ENCODE data around the gene ATP6V1C2. TPM values are rescaled to one million over a fixed set of nuclear protein-coding genes. Genes with fewer than 3 reads are reported as not detected.

Gene ATP6V1C2
- total RNA-seq, 1 donor from 2014 or later, result not detected

DNA sequence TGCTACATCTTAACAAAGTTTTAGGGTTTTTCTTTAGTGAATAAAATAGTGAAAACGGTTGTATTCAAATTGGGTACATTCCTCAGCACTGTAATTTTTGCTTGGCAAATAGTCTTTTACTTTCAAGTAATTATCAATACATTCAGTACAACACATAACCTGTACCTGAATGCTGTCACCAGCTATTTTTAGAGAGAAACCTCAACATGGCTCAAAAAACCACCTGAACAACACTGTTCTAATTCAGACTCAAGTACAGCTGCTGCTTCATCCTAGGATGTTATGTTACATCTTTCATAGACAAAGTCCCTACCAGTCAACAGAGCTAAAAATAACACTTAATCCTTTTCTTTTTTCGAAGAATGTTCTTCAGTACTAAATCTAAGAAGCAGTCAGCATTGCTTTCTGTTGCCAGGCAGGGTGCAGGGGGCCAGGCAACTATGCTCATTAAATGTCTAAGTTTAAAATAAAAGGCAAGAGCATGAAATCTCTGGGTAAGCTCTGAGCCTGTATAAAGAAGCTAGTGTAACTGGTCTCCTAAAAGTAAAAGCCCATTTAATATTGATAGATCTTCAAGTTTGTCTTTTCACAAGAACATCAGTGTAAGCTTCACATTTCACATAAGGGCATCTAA is 70.7 kb downstream of the ATP6V1C2 start:
- TF ChIP-seq, protein P1, sequence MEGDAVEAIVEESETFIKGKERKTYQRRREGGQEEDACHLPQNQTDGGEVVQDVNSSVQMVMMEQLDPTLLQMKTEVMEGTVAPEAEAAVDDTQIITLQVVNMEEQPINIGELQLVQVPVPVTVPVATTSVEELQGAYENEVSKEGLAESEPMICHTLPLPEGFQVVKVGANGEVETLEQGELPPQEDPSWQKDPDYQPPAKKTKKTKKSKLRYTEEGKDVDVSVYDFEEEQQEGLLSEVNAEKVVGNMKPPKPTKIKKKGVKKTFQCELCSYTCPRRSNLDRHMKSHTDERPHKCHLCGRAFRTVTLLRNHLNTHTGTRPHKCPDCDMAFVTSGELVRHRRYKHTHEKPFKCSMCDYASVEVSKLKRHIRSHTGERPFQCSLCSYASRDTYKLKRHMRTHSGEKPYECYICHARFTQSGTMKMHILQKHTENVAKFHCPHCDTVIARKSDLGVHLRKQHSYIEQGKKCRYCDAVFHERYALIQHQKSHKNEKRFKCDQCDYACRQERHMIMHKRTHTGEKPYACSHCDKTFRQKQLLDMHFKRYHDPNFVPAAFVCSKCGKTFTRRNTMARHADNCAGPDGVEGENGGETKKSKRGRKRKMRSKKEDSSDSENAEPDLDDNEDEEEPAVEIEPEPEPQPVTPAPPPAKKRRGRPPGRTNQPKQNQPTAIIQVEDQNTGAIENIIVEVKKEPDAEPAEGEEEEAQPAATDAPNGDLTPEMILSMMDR (IDR thresholded peaks at IDR 0.05; ENCODE audit: partially characterized antibody, unreplicated experiment), result no peak
- H3K27me3 Mint-ChIP-seq (ENCODE audit: unreplicated experiment), result no peaks in the 10 kb centered on the region
- DNase-seq, result no peak
- H3K27ac Mint-ChIP-seq (ENCODE audit: unreplicated experiment), result no peak overlapping the region
- peaks cover 1% of the 10 kb centered on the region for H3K9me3 Mint-ChIP-seq (ENCODE audit: unreplicated experiment)
- H3K36me3 Mint-ChIP-seq (ENCODE audit: unreplicated experiment), result no peaks in the 10 kb centered on the region
- no peaks in the 10 kb centered on the region for H3K4me1 Mint-ChIP-seq (ENCODE audit: low read depth, unreplicated experiment)
- no peak overlapping the region for H3K4me3 Mint-ChIP-seq (ENCODE audit: unreplicated experiment)

DNA sequence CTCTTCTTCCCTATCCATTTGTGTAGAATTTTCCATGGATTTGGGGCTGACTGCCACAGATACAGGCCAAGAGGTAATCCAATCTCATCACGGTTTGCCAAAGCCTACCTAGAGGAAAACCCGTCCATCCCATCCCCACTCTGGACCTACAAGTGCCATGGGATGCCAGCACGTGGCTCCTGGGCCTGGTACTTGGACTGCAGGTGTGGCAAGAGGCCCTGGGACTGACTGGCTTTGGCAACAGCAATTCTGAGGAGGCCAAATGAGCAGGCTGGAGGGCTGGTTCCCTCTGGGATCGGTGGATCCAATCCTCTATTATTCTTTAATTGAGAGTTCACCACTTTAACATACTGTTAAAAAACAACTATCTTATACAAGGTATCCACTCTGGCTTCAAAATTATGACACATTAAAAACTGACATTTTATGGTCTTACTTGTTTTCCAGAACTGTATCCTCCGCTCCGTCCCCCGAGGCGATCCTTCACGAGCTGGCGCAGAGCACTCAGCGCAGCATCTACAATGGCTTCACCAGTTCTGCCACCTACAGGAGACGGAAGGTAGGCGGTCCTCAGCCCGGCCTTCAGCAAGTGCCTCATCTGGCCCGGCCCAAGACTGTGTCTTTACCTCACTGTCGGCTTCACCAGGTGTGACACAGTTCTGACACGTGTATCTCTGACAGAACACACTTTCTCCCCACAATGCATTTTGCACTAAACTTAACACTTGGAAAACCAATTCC is 71.4 kb downstream of the ATP6V1C2 start:
- DNase-seq, result no peak
- peaks cover 1% of the 10 kb centered on the region for H3K9me3 Mint-ChIP-seq (ENCODE audit: unreplicated experiment)
- TF ChIP-seq, protein P1 (IDR thresholded peaks at IDR 0.05; ENCODE audit: partially characterized antibody, unreplicated experiment), result no peak
- no peaks in the 10 kb centered on the region for H3K27me3 Mint-ChIP-seq (ENCODE audit: unreplicated experiment)
- no peak overlapping the region for H3K27ac Mint-ChIP-seq (ENCODE audit: unreplicated experiment)
- H3K4me3 Mint-ChIP-seq (ENCODE audit: unreplicated experiment), result no peak overlapping the region
- no peaks in the 10 kb centered on the region for H3K36me3 Mint-ChIP-seq (ENCODE audit: unreplicated experiment)
- no peaks in the 10 kb centered on the region for H3K4me1 Mint-ChIP-seq (ENCODE audit: low read depth, unreplicated experiment)

DNA sequence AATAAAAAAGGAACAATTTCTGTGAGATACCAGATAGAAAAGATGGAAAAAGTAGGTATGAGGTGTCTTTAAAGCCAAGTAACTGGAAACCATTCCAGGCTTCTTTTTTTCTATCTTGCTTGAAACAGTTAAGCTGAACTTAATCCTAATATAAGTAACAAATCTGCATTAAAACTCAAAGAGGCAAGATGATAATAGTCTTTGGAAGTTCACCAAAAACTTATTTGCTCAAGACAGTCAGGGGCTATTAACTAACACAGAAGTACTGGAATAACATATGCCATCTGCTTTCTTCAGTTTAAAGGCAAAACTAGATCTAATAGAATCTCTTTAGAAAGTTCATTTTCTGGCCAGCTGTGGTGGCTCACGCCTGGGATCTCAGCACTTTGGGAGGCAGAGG is 72.4 kb downstream of the ATP6V1C2 start:
- Mint-ChIP-seq H3K27ac (ENCODE audit: unreplicated experiment) (no peak overlapping the region), H3K4me3 (ENCODE audit: unreplicated experiment) (no peak overlapping the region), H3K27me3 (ENCODE audit: unreplicated experiment) (no peaks in the 10 kb centered on the region), H3K4me1 (ENCODE audit: low read depth, unreplicated experiment) (peaks cover 3% of the 10 kb centered on the region), H3K36me3 (ENCODE audit: unreplicated experiment) (no peaks in the 10 kb centered on the region), H3K9me3 (ENCODE audit: unreplicated experiment) (peaks cover 1% of the 10 kb centered on the region)
- TF ChIP-seq, protein P1 (IDR thresholded peaks at IDR 0.05; ENCODE audit: partially characterized antibody, unreplicated experiment), result no peak
- no peak for DNase-seq

DNA sequence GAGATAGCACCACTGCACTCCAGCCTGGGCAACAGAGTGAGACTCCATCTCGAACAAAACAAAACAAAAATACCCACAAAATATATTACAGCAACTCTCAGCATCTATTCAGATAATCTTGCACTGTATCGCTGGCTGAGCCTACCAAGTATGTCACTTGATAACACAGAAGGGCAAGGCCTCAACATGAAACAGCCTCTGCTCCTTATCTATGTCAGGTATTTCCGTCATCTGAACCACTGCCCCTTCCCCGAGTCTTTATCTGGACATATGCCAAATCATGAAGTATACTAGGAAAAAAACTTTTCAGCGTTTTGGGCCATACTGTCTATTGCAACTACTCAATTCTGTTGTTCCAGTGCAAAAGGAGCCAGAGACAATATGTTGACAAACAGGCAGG is 73.4 kb downstream of the ATP6V1C2 start:
- Mint-ChIP-seq H3K4me1 (ENCODE audit: low read depth, unreplicated experiment) (peaks cover 4% of the 10 kb centered on the region), H3K9me3 (ENCODE audit: unreplicated experiment) (peaks cover 1% of the 10 kb centered on the region), H3K36me3 (ENCODE audit: unreplicated experiment) (no peaks in the 10 kb centered on the region), H3K27ac (ENCODE audit: unreplicated experiment) (no peak overlapping the region), H3K4me3 (ENCODE audit: unreplicated experiment) (no peak overlapping the region), H3K27me3 (ENCODE audit: unreplicated experiment) (no peaks in the 10 kb centered on the region)
- TF ChIP-seq, protein P1 (IDR thresholded peaks at IDR 0.05; ENCODE audit: partially characterized antibody, unreplicated experiment), result no peak
- DNase-seq, result no peak

DNA sequence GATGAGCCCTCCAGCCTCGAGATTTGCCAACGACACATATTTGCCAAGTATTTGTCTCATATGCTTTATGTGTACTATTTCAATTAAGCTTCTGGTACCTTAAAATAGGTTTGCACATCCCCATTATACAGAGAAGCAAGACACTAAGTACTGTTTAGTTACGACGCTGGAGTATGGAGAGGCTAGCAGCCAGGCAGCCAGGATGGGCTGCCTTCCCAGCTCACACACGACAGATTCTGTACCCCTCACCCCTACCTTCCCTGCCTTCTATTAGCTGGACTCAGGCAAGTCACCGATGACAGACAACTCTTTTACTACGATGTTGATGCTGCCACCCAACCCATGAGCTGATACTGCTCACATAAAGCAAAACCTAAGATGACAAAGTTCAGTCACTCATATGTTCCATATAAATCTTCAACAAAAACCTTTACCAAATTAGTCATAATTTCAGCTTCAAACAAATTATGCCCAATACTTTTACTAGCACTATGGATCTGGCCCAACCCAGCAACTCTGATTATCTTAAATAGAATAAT is 74.1 kb downstream of the ATP6V1C2 start:
- no peak overlapping the region for H3K27ac Mint-ChIP-seq (ENCODE audit: unreplicated experiment)
- DNase-seq, result no peak
- H3K36me3 Mint-ChIP-seq (ENCODE audit: unreplicated experiment), result no peaks in the 10 kb centered on the region
- H3K9me3 Mint-ChIP-seq (ENCODE audit: unreplicated experiment), result peaks cover 1% of the 10 kb centered on the region
- TF ChIP-seq, protein P1 (IDR thresholded peaks at IDR 0.05; ENCODE audit: partially characterized antibody, unreplicated experiment), result no peak
- H3K27me3 Mint-ChIP-seq (ENCODE audit: unreplicated experiment), result no peaks in the 10 kb centered on the region
- H3K4me3 Mint-ChIP-seq (ENCODE audit: unreplicated experiment), result no peak overlapping the region
- peaks cover 4% of the 10 kb centered on the region for H3K4me1 Mint-ChIP-seq (ENCODE audit: low read depth, unreplicated experiment)
